Cardiac muscle cell (in vitro differentiated cells and primary cell): Measurements from ENCODE around the gene PIP4K2C. TPM values are rescaled to one million over a fixed set of nuclear protein-coding genes. Genes with fewer than 3 reads are reported as not detected.
"Not testable (repeated sequence)": the region's sequence is repeated elsewhere in the genome, so short reads cannot be mapped to it uniquely, and the experiment has no call there.

Experiments used
- DNase-seq, 2 donors: peaks; one replicate each; pipeline versions ENCODE4 v3.0.0 to v3.0.0-alpha.2; 2010 to 2017; ENCODE audit warnings: low read depth in 1 of 2, low spot score in 1 of 2
- H3K27ac ChIP-seq: fragments of 200-600 bp; sonication (generic); 2 replicates; pipeline ENCODE4 v1.5.1; 2016
- H3K27me3 ChIP-seq: fragments of 200-600 bp; sonication (generic); 2 replicates; pipeline ENCODE4 v1.6.0; 2016; ENCODE audit warnings: control low read depth
- H3K36me3 ChIP-seq: fragments of 200-600 bp; sonication (generic); 2 replicates; pipeline ENCODE4 v1.5.1; 2016; ENCODE audit warnings: control low read depth
- H3K4me1 ChIP-seq: fragments of 200-600 bp; sonication (generic); 2 replicates; pipeline ENCODE4 v1.8.1; 2017; ENCODE audit warnings: low read depth, mild to moderate bottlenecking, mixed run types
- H3K4me3 ChIP-seq: fragments of 200-600 bp; sonication (generic); 2 replicates; pipeline ENCODE4 v1.5.1; 2016; ENCODE audit warnings: mild to moderate bottlenecking
- H3K9me3 ChIP-seq: fragments of 200-600 bp; sonication (generic); 2 replicates; pipeline ENCODE4 v1.5.1; 2017; ENCODE audit warnings: low read depth, mild to moderate bottlenecking, control low read depth
- polyA plus RNA-seq: library from polyadenylated mRNA; unstranded; fragments of >200 nt; fragmentation: Nextera tagmentation; extraction: Ambion mirVana; gene quantifications from 2 replicates; pipeline ENCODE4 v1.2.1, GENCODE V29; 2016
- total RNA-seq: library from RNA; depleted of rRNA; stranded (reverse); fragments of >200 nt; gene quantifications from 2 replicates; pipeline ENCODE4 v1.2.3, GENCODE V29; 2016
- TF ChIP-seq, protein P1 (sequence below): IDR thresholded peaks from 2 replicates; pipeline ENCODE4 v1.5.1; 2012; ENCODE audit warnings: low read depth, mild to moderate bottlenecking, low read length

Gene PIP4K2C
- total and polyA plus RNA-seq, 2 experiments from 2014 or later: 15.1 to 25.5 TPM

DNA sequence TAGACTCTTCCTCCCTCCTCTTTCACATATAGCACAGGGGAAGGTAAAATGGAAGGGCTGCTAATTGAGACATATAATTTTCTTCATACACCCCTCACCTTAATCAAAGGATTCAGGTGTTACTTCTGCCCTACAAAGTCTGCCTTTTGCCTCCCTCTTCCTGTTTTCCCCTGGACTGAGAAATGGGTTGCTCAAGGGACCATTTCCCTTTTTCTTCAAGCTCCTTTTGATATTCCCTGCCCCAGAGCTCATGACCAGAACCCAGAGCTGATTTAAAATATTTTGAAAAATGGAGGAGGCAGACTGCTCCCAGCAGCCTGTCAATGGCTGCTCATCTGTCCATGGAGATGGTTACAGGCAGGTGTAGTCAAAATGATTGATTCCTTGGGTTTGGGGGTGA, 6.3 kb upstream of the PIP4K2C start:
- no peaks in the 10 kb centered on the region for H3K9me3 ChIP-seq
- H3K4me3 ChIP-seq: no peak overlapping the region
- TF ChIP-seq, protein P1, sequence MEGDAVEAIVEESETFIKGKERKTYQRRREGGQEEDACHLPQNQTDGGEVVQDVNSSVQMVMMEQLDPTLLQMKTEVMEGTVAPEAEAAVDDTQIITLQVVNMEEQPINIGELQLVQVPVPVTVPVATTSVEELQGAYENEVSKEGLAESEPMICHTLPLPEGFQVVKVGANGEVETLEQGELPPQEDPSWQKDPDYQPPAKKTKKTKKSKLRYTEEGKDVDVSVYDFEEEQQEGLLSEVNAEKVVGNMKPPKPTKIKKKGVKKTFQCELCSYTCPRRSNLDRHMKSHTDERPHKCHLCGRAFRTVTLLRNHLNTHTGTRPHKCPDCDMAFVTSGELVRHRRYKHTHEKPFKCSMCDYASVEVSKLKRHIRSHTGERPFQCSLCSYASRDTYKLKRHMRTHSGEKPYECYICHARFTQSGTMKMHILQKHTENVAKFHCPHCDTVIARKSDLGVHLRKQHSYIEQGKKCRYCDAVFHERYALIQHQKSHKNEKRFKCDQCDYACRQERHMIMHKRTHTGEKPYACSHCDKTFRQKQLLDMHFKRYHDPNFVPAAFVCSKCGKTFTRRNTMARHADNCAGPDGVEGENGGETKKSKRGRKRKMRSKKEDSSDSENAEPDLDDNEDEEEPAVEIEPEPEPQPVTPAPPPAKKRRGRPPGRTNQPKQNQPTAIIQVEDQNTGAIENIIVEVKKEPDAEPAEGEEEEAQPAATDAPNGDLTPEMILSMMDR: no peak
- no peak for DNase-seq
- H3K27ac ChIP-seq: no peak overlapping the region
- no peaks in the 10 kb centered on the region for H3K4me1 ChIP-seq
- H3K27me3 ChIP-seq: peaks cover 56% of the 10 kb centered on the region
- no peaks in the 10 kb centered on the region for H3K36me3 ChIP-seq

GRCh38 chr12:57585156-57585555, 5.8 kb upstream of the PIP4K2C start:
- no peak overlapping the region for H3K4me3 ChIP-seq

GRCh38 chr12:57586128-57586527, 4.9 kb upstream of the PIP4K2C start:
- no peak for DNase-seq
- H3K27me3 ChIP-seq: peaks cover 56% of the 10 kb centered on the region
- H3K4me1 ChIP-seq: no peaks in the 10 kb centered on the region
- no peak overlapping the region for H3K27ac ChIP-seq
- H3K36me3 ChIP-seq: no peaks in the 10 kb centered on the region
- H3K4me3 ChIP-seq: no peak overlapping the region
- TF ChIP-seq, protein P1: no peak
- H3K9me3 ChIP-seq: no peaks in the 10 kb centered on the region

More at GRCh38 chr12:57585156-57585555, 5.8 kb upstream of the PIP4K2C start:
- no peaks in the 10 kb centered on the region for H3K9me3 ChIP-seq
- no peak for DNase-seq
- TF ChIP-seq, protein P1: no peak
- H3K27ac ChIP-seq: no peak overlapping the region
- H3K36me3 ChIP-seq: no peaks in the 10 kb centered on the region
- no peaks in the 10 kb centered on the region for H3K4me1 ChIP-seq
- H3K27me3 ChIP-seq: peaks cover 56% of the 10 kb centered on the region

GRCh38 chr12:57586832-57587429, 4.1 kb upstream of the PIP4K2C start:
- Histone ChIP-seq H3K4me1 (no peaks in the 10 kb centered on the region), H3K9me3 (no peaks in the 10 kb centered on the region)
- DNase-seq: no peak

GRCh38 chr12:57588951-57589610, 1.9 kb upstream of the PIP4K2C start:
- not testable (repeated sequence) for H3K36me3 ChIP-seq, H3K27ac ChIP-seq, H3K4me3 ChIP-seq, DNase-seq, H3K9me3 ChIP-seq, H3K4me1 ChIP-seq
- H3K27me3 ChIP-seq: peaks cover 56% of the 10 kb centered on the region

More at GRCh38 chr12:57586832-57587429, 4.1 kb upstream of the PIP4K2C start:
- H3K27me3 ChIP-seq: peaks cover 56% of the 10 kb centered on the region
- no peaks in the 10 kb centered on the region for H3K36me3 ChIP-seq
- H3K27ac ChIP-seq: no peak overlapping the region
- TF ChIP-seq, protein P1: no peak
- no peak overlapping the region for H3K4me3 ChIP-seq

GRCh38 chr12:57590479-57590863, 521 bp upstream of the PIP4K2C start:
- no peak for DNase-seq
- Histone ChIP-seq H3K27ac (no peak overlapping the region), H3K27me3 (peaks cover 42% of the 10 kb centered on the region), H3K36me3 (no peaks in the 10 kb centered on the region), H3K4me3 (peak overlapping the region; percentile 72), H3K9me3 (no peaks in the 10 kb centered on the region), H3K4me1 (no peaks in the 10 kb centered on the region)
- TF ChIP-seq, protein P1: no peak
